Muscle layer of duodenum (tissue), 2 donors: Measurements from ENCODE around the gene DUSP22.
A peak's percentile ranks its signal among the peaks of the same experiment; 100 is the strongest.

Experiments
- H3K27ac ChIP-seq: one replicate; pipeline ENCODE4 v1.7.0; 2013; ENCODE audit warnings: mild to moderate bottlenecking, low read length
- H3K27me3 ChIP-seq: one replicate; pipeline ENCODE4 v1.7.0; 2013; ENCODE audit warnings: low read depth, mild to moderate bottlenecking, control low read depth, low read length
- H3K36me3 ChIP-seq, 2 donors: one replicate each; pipeline ENCODE4 v1.7.0; 2013; ENCODE audit warnings: low read length in 2 of 2, control low read depth in 1 of 2, mild to moderate bottlenecking in 1 of 2; ENCODE audit not compliant: insufficient read depth in 2 of 2, control insufficient read depth in 1 of 2
- H3K4me1 ChIP-seq, 2 donors: one replicate each; pipeline ENCODE4 v1.7.0; 2013; ENCODE audit warnings: low read length in 2 of 2, mild to moderate bottlenecking in 2 of 2, control low read depth in 1 of 2, moderate library complexity in 1 of 2; ENCODE audit not compliant: insufficient read depth in 2 of 2, control insufficient read depth in 1 of 2
- H3K4me3 ChIP-seq, 2 donors: one replicate each; pipeline ENCODE4 v1.7.0; 2013; ENCODE audit warnings: low read length in 2 of 2, low read depth in 1 of 2, mild to moderate bottlenecking in 1 of 2
- H3K9me3 ChIP-seq, 2 donors: one replicate each; pipeline ENCODE4 v1.7.0; 2013; ENCODE audit warnings: low read length in 2 of 2, control low read depth in 1 of 2, mild to moderate bottlenecking in 1 of 2; ENCODE audit not compliant: control insufficient read depth in 1 of 2
- donor health status: healthy.

DUSP22 gene

GRCh38 chr6:300026-300425 lies 7.7 kb downstream of the DUSP22 start:
- Histone ChIP-seq H3K27ac (no peak overlapping the region), H3K9me3 (no peaks in the 10 kb centered on the region), H3K27me3 (no peaks in the 10 kb centered on the region), H3K36me3 (no peaks in the 10 kb centered on the region), H3K4me3 (no peak overlapping the region), H3K4me1 (peaks cover 20 to 27% of the 10 kb centered on the region in 2 donors)

- Histone ChIP-seq H3K9me3 (no peaks in the 10 kb centered on the region), H3K4me1 (peaks cover 20 to 27% of the 10 kb centered on the region in 2 donors), H3K4me3 (no peak overlapping the region), H3K27ac (no peak overlapping the region), H3K27me3 (no peaks in the 10 kb centered on the region), H3K36me3 (no peaks in the 10 kb centered on the region)
Observed at GRCh38 chr6:300494-301198, 8.4 kb downstream of the DUSP22 start.

GRCh38 chr6:301526-301925 lies 9.2 kb downstream of the DUSP22 start:
- H3K9me3 ChIP-seq, result no peaks in the 10 kb centered on the region
- H3K4me1 ChIP-seq, result peaks cover 19 to 20% of the 10 kb centered on the region in 2 donors
- H3K4me3 ChIP-seq, result no peak overlapping the region
- H3K27me3 ChIP-seq, result no peaks in the 10 kb centered on the region
- no peaks in the 10 kb centered on the region for H3K36me3 ChIP-seq
- no peak overlapping the region for H3K27ac ChIP-seq

- no peaks in the 10 kb centered on the region for H3K9me3 ChIP-seq
- no peaks in the 10 kb centered on the region for H3K27me3 ChIP-seq
- H3K27ac ChIP-seq, result no peak overlapping the region
- no peaks in the 10 kb centered on the region for H3K36me3 ChIP-seq
- no peak overlapping the region for H3K4me3 ChIP-seq
- peaks cover 15 to 21% of the 10 kb centered on the region in 2 donors for H3K4me1 ChIP-seq
Observed at GRCh38 chr6:301929-302705, 9.8 kb downstream of the DUSP22 start.

- Histone ChIP-seq H3K27ac (no peak overlapping the region), H3K9me3 (no peaks in the 10 kb centered on the region), H3K27me3 (no peaks in the 10 kb centered on the region), H3K4me1 (peaks cover 8 to 22% of the 10 kb centered on the region in 2 donors), H3K4me3 (no peak overlapping the region), H3K36me3 (no peaks in the 10 kb centered on the region)
Observed at GRCh38 chr6:302760-303159, 10.5 kb downstream of the DUSP22 start.

GRCh38 chr6:303263-303662 lies 11.0 kb downstream of the DUSP22 start:
- peaks cover 3 to 18% of the 10 kb centered on the region in 2 donors for H3K4me1 ChIP-seq
- H3K9me3 ChIP-seq, result no peaks in the 10 kb centered on the region
- H3K27me3 ChIP-seq, result no peaks in the 10 kb centered on the region
- no peaks in the 10 kb centered on the region for H3K36me3 ChIP-seq
- H3K4me3 ChIP-seq, result no peak overlapping the region
- H3K27ac ChIP-seq, result no peak overlapping the region

- H3K27ac ChIP-seq, result no peak overlapping the region
- no peaks in the 10 kb centered on the region for H3K9me3 ChIP-seq
- no peaks in the 10 kb centered on the region for H3K27me3 ChIP-seq
- H3K4me1 ChIP-seq, result peaks cover 0 to 11% of the 10 kb centered on the region in 2 donors
- H3K36me3 ChIP-seq, result no peaks in the 10 kb centered on the region
- no peak overlapping the region for H3K4me3 ChIP-seq
Observed at GRCh38 chr6:303948-304558, 11.8 kb downstream of the DUSP22 start.

GRCh38 chr6:304833-305370 lies 12.6 kb downstream of the DUSP22 start:
- Histone ChIP-seq H3K4me3 (no peak overlapping the region), H3K9me3 (no peaks in the 10 kb centered on the region), H3K27me3 (no peaks in the 10 kb centered on the region), H3K4me1 (peaks cover 0 to 10% of the 10 kb centered on the region in 2 donors), H3K27ac (no peak overlapping the region), H3K36me3 (no peaks in the 10 kb centered on the region)

GRCh38 chr6:305371-306206 lies 13.3 kb downstream of the DUSP22 start:
- Histone ChIP-seq H3K36me3 (no peaks in the 10 kb centered on the region), H3K27ac (peak overlapping the region; percentile 54), H3K9me3 (no peaks in the 10 kb centered on the region), H3K27me3 (no peaks in the 10 kb centered on the region), H3K4me1 (peaks cover 0 to 10% of the 10 kb centered on the region in 2 donors), H3K4me3 (no peak overlapping the region)

GRCh38 chr6:306641-307061 lies 14.4 kb downstream of the DUSP22 start:
- Histone ChIP-seq H3K4me1 (peaks cover 0 to 10% of the 10 kb centered on the region in 2 donors), H3K9me3 (no peaks in the 10 kb centered on the region), H3K27ac (no peak overlapping the region), H3K27me3 (no peaks in the 10 kb centered on the region), H3K36me3 (no peaks in the 10 kb centered on the region), H3K4me3 (no peak overlapping the region)
